Heart left ventricle (tissue), 16 donors: ENCODE data around the gene CSTF3. TPM values are rescaled to one million over a fixed set of nuclear protein-coding genes. Genes with fewer than 3 reads are reported as not detected.

ENCODE experiments used
- ATAC-seq, 4 donors: fragments of 200-7000 bp; cut with Tn5 transposase; one replicate each; pipeline ENCODE4 v1.9.1; 2020 to 2022; ENCODE audit warnings: moderate library complexity in 4 of 4, mild to moderate bottlenecking in 3 of 4, moderate number of reproducible peaks in 1 of 4
- DNase-seq, 5 donors: peaks; one replicate each; pipeline ENCODE4 v3.0.0-alpha.2; 2020
- H3K27ac ChIP-seq, 12 donors: fragments of 200-600 bp; sonication (generic) in 4 of 12; one replicate each; pipeline versions ENCODE4 v1.5.0 to v1.8.0; 2016 to 2022; ENCODE audit warnings: mild to moderate bottlenecking in 2 of 12
- H3K27me3 ChIP-seq, 9 donors: fragments of 200-600 bp; sonication (generic) in 2 of 9; one replicate each; pipeline versions ENCODE4 v1.5.1 to v1.8.0; 2016 to 2022; ENCODE audit warnings: mild to moderate bottlenecking in 3 of 9
- H3K36me3 ChIP-seq, 9 donors: fragments of 200-600 bp; sonication (generic) in 2 of 9; one replicate each; pipeline versions ENCODE4 v1.5.0 to v1.8.0; 2018 to 2022; ENCODE audit warnings: mild to moderate bottlenecking in 2 of 9
- H3K4me1 ChIP-seq, 12 donors: fragments of 200-600 bp; sonication (generic) in 4 of 12; one replicate each; pipeline versions ENCODE4 v1.5.0 to v1.8.0; 2016 to 2022; ENCODE audit warnings: mild to moderate bottlenecking in 3 of 12
- H3K4me3 ChIP-seq, 12 donors: fragments of 200-600 bp; sonication (generic) in 4 of 12; one replicate each; pipeline versions ENCODE4 v1.5.0 to v1.8.0; 2017 to 2022; ENCODE audit warnings: mild to moderate bottlenecking in 9 of 12, moderate library complexity in 4 of 12
- H3K9me3 ChIP-seq, 12 donors: fragments of 200-600 bp; sonication (generic) in 4 of 12; one replicate each; pipeline versions ENCODE4 v1.5.0 to v1.8.0; 2016 to 2022; ENCODE audit warnings: mild to moderate bottlenecking in 1 of 12
- POLR2A ChIP-seq, 2 donors: fragments of 450-650 bp; IDR thresholded peaks; one replicate each; pipeline ENCODE4 v1.6.1; 2017; ENCODE audit warnings: antibody characterized with exemption in 2 of 2, mild to moderate bottlenecking in 2 of 2, moderate library complexity in 2 of 2
- WGBS, 4 donors: extraction: QIAGEN DNeasy Blood & Tissue Kit in 2 of 4; methylation state at CpG; one replicate each; pipeline versions ENCODE4 v1.1.5 to v1.1.7; 2013 to 2018; 5-methylcytosine and 5-hydroxymethylcytosine counted together
- intact Hi-C, 10 donors: fragments of 100-400 bp; cut with DNase I; formaldehyde crosslinking; loops; one replicate each; pipeline versions ENCODE4 v1.11.1 to v1.14.2; 2022
- polyA plus RNA-seq, 2 donors: library from polyadenylated mRNA; stranded (reverse); fragments of 200-250 nt; gene quantifications; one replicate each; pipeline ENCODE4 v1.2.3, GENCODE V29; 2013
- total RNA-seq, 9 donors: library from RNA; depleted of rRNA in 2 of 9; stranded (reverse); fragments of >200 nt in 2 of 9; fragmentation: NEBNext Ultra II Directional in 3 of 9; extraction: Animal tissue kit (Norgen Biotek cat#: 25700) in 3 of 9; gene quantifications; one replicate each; pipeline versions ENCODE4 v1.1.0 to v1.2.4, GENCODE V29; 2016 to 2023
- TF ChIP-seq, protein P1 (sequence below), 12 donors: fragments of 200-600 bp; sonication (generic) in 4 of 12; IDR thresholded peaks; one replicate each; pipeline versions ENCODE4 v1.5.0 to v1.8.0; 2018 to 2022; ENCODE audit warnings: antibody characterized with exemption in 12 of 12, mild to moderate bottlenecking in 5 of 12
- donor health status: ischemic (EF 13 %, LVEDD 7.1; RV severe dilation, severe dysfunction).
- donor health status: healthy with polysubstance abuse.
- donor health status: DM: no; HTN: yes; CAD: no.
- donor health status: DM: no; HTN: no; CAD: no.
- donor health status: ischemic (EF 25% LVEDD 6.9; RV normal size, moderate dysfunction).
- donor health status: ischemic (EF 25% LVEDD 5.7; RV mildly dilated, moderate dysfunction).
- donor health status: healthy.
- donor health status: DM: yes; HTN: yes; CAD: no.
- donor health status: ischemic (EF 35%, LVEDD 5.7; RV mildly dilated, moderate dysfunction).
- donor health status: nonischemic (EF 11% LVEDD 7.7; RV severe dilation, severe dysfunction).
- donor health status: DM: yes; HTN: yes; CAD: no.
- donor health status: PGD.
- donor health status: ischemic (EF 29% LVEDD 5.4; RV normal size, mild dysfunction).
- donor health status: nonischemic (EF 23%, LVEDD 6.1; RV moderate dilation, normal function).

Gene CSTF3
- total and polyA plus RNA-seq, 11 donors, result 5.9 to 23.6 (median 13.2) TPM

- WGBS, 4 donors, result 94 to 98% (median 97%) methylated on average over 5 of the region's 5 CpGs
- intact Hi-C loops, result no loop called here
- Histone ChIP-seq H3K4me3 (no peak overlapping the region), H3K27me3 (no peaks in the 10 kb centered on the region), H3K9me3 (no peaks in the 10 kb centered on the region), H3K27ac (no peak overlapping the region), H3K36me3 (peaks cover 0 to 2% (median 0%) of the 10 kb centered on the region in 9 donors), H3K4me1 (peaks cover 4 to 46% (median 20%) of the 10 kb centered on the region in 12 donors)
- ATAC-seq (no peak), DNase-seq (no peak)
- TF ChIP-seq, protein P1, sequence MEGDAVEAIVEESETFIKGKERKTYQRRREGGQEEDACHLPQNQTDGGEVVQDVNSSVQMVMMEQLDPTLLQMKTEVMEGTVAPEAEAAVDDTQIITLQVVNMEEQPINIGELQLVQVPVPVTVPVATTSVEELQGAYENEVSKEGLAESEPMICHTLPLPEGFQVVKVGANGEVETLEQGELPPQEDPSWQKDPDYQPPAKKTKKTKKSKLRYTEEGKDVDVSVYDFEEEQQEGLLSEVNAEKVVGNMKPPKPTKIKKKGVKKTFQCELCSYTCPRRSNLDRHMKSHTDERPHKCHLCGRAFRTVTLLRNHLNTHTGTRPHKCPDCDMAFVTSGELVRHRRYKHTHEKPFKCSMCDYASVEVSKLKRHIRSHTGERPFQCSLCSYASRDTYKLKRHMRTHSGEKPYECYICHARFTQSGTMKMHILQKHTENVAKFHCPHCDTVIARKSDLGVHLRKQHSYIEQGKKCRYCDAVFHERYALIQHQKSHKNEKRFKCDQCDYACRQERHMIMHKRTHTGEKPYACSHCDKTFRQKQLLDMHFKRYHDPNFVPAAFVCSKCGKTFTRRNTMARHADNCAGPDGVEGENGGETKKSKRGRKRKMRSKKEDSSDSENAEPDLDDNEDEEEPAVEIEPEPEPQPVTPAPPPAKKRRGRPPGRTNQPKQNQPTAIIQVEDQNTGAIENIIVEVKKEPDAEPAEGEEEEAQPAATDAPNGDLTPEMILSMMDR (IDR thresholded peaks at IDR 0.05), result no peak
- no peak for TF ChIP-seq POLR2A (IDR thresholded peaks at IDR 0.05)
Measured at GRCh38 chr11:33157103-33158027, 3.9 kb downstream of the CSTF3 start.

GRCh38 chr11:33151399-33151798 is 9.9 kb downstream of the CSTF3 start:
- Histone ChIP-seq H3K4me1 (peaks cover 0 to 8% (median 0%) of the 10 kb centered on the region in 12 donors), H3K36me3 (peaks cover 0 to 16% (median 4%) of the 10 kb centered on the region in 9 donors), H3K27ac (no peak overlapping the region), H3K27me3 (no peaks in the 10 kb centered on the region), H3K4me3 (no peak overlapping the region), H3K9me3 (no peaks in the 10 kb centered on the region)
- no peak for TF ChIP-seq POLR2A (IDR thresholded peaks at IDR 0.05)
- TF ChIP-seq, protein P1 (IDR thresholded peaks at IDR 0.05), result no peak
- intact Hi-C loops, result no loop called here
- no peak for DNase-seq
- ATAC-seq, result no peak
- 75 to 94% (median 86%) methylated on average over 5 of the region's 5 CpGs for WGBS, 4 donors

DNA sequence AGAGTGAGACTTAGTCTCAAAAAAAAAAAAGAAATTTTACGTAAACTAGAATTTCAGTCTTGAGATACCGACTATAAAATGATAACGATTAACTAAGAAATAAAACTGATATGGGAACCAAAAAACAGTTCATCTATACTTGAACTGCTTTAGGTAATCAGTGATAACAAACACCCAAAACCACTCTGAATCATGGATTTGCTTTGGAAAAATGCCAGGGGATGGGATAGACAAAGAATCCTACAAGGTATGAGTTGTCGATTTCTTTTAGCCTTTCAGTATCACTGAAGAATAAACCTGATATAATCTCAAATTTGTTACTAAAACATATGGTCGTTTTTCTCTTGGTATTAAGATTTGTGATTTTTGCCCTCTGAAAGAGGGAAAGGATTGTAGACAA is 13.7 kb downstream of the CSTF3 start:
- intact Hi-C loops, result no loop called here
- no peak for TF ChIP-seq POLR2A (IDR thresholded peaks at IDR 0.05)
- H3K36me3 ChIP-seq, result peaks cover 0 to 16% (median 4%) of the 10 kb centered on the region in 9 donors
- 78 to 83% (median 79%) methylated on average over 5 of the region's 5 CpGs for WGBS, 4 donors
- H3K4me3 ChIP-seq, result no peak overlapping the region
- no peaks in the 10 kb centered on the region for H3K27me3 ChIP-seq
- no peak overlapping the region for H3K27ac ChIP-seq
- no peak for DNase-seq
- H3K4me1 ChIP-seq, result peaks cover 0 to 8% (median 0%) of the 10 kb centered on the region in 12 donors
- ATAC-seq, result no peak
- H3K9me3 ChIP-seq, result no peaks in the 10 kb centered on the region

DNA sequence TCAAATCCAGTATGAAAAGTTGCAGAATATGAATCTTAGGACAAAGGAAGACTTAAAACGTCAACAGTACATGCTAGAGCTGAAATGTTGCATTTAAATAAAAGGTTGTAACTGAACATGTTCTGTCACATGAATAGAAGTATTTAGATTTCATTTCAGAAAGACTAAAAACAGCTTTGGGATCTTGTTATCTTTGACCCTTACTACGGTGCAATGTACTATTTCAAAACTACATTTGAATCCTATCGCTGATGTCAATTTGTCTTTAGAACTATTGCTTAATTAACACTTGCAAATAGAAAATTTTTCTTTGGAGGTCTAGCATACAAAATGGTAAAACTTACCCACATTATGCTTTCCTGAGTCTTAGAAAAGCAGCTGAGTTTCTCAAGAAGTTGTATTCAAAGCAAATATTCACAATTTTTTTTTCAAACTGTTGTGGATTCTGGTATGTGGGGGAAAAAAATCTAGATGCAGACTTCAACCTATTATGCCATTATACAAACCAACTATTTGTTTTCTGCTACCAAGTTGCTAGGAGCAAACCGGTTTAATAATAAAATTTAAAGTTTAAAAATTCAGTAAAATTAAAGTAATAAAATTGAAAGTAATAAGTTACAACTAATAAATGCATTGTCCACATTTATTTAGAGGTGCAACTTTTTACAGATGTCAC is 25.4 kb downstream of the CSTF3 start:
- Histone ChIP-seq H3K9me3 (no peaks in the 10 kb centered on the region), H3K27ac (no peak overlapping the region), H3K4me1 (peaks cover 0 to 25% (median 0%) of the 10 kb centered on the region in 12 donors), H3K4me3 (no peak overlapping the region), H3K27me3 (no peaks in the 10 kb centered on the region), H3K36me3 (peaks cover 0 to 44% (median 25%) of the 10 kb centered on the region in 9 donors)
- TF ChIP-seq, protein P1 (IDR thresholded peaks at IDR 0.05), result no peak
- no peak for TF ChIP-seq POLR2A (IDR thresholded peaks at IDR 0.05)
- DNase-seq, result no peak
- no peak for ATAC-seq
- intact Hi-C loops, result no loop called here
- 73 to 77% (median 74%) methylated on average over 4 of the region's 4 CpGs for WGBS, 4 donors
